H1 (cell line): ENCODE results near the gene SKAP1. TPM values are rescaled to one million over a fixed set of nuclear protein-coding genes. Genes with fewer than 3 reads are reported as not detected.

Experiments
- CTCF ChIA-PET: fragments of 300-600 bp; sonication (Branson Sonifier 250); formaldehyde crosslinking; loops from one replicate; lab custom pipeline; 2021; ENCODE audit not compliant: partially characterized antibody; lab: Charles Lee
- POLR2A ChIA-PET: fragments of 300-600 bp; sonication (Branson Sonifier 250); formaldehyde crosslinking; loops from one replicate; lab custom pipeline; 2021; ENCODE audit warnings: inconsistent platforms; ENCODE audit not compliant: partially characterized antibody; lab: Charles Lee
- DNase-seq, 2 experiments: peaks; one replicate each; pipeline versions ENCODE4 v3.0.0 to v3.0.0-alpha.2; 2010 to 2022; ENCODE audit warnings: low spot score in 2 of 2, low read depth in 1 of 2, mixed read lengths in 1 of 2
- FAIRE-seq: peaks from 2 replicates; lab custom pipeline; 2011; peaks lifted over from hg19 to GRCh38; lab: Jason Lieb, UNC
- H2AFZ ChIP-seq: 2 replicates; pipeline ENCODE4 v1.8.1; 2012; ENCODE audit warnings: low read length, inconsistent platforms
- H2AK5ac ChIP-seq: 2 replicates; pipeline ENCODE4 v1.6.1; 2013; ENCODE audit warnings: low read depth, low read length
- H2BK120ac ChIP-seq: replicated peaks from 2 replicates; pipeline ENCODE3; 2013; ENCODE audit warnings: low read depth, low read length, inconsistent platforms
- H2BK12ac ChIP-seq: 2 replicates; pipeline ENCODE4 v1.6.1; 2013; ENCODE audit warnings: low read depth, low read length
- H2BK15ac ChIP-seq: 2 replicates; pipeline ENCODE4 v1.6.1; 2013; ENCODE audit warnings: low read length
- H2BK20ac ChIP-seq: 2 replicates; pipeline ENCODE4 v1.6.1; 2013; ENCODE audit warnings: low read length
- H2BK5ac ChIP-seq: 2 replicates; pipeline ENCODE4 v1.6.1; 2013; ENCODE audit warnings: low read depth, low read length
- H3K14ac ChIP-seq: 2 replicates; pipeline ENCODE4 v1.6.1; 2013; ENCODE audit warnings: inconsistent platforms; ENCODE audit not compliant: insufficient read length
- H3K18ac ChIP-seq: 2 replicates; pipeline ENCODE4 v1.6.1; 2013; ENCODE audit warnings: low read length; ENCODE audit errors: extremely low read depth
- H3K23ac ChIP-seq: 2 replicates; pipeline ENCODE4 v1.6.1; 2013; ENCODE audit warnings: inconsistent platforms; ENCODE audit not compliant: insufficient read length
- H3K23me2 ChIP-seq: 2 replicates; pipeline ENCODE4 v1.6.1; 2013; ENCODE audit warnings: low read depth, low read length
- H3K27ac ChIP-seq: 2 replicates; pipeline ENCODE4 v1.6.1; 2011; ENCODE audit warnings: low read depth, low read length, inconsistent platforms
- H3K27me3 ChIP-seq, 4 experiments: replicated peaks in 1 of 4; 1 replicate in 1 of 4; 2 replicates in 3 of 4; pipeline versions ENCODE4 v1.6.1 to v1.8.1; 2011 to 2013; ENCODE audit warnings: low read length in 3 of 4, mild to moderate bottlenecking in 3 of 4, inconsistent platforms in 2 of 4, mixed read lengths in 2 of 4, moderate library complexity in 1 of 4; ENCODE audit not compliant: control insufficient read depth in 3 of 4, insufficient read depth in 3 of 4; ENCODE audit errors: extremely low read depth in 1 of 4
- H3K36me3 ChIP-seq, 4 experiments: 2 replicates each; pipeline versions ENCODE4 v1.6.1 to v1.8.1; 2011 to 2013; ENCODE audit warnings: mild to moderate bottlenecking in 4 of 4, low read length in 3 of 4, moderate library complexity in 2 of 4, control low read depth in 1 of 4, inconsistent platforms in 1 of 4; ENCODE audit not compliant: insufficient read depth in 4 of 4, control insufficient read depth in 2 of 4
- H3K4ac ChIP-seq: replicated peaks from 2 replicates; pipeline ENCODE3; 2013; ENCODE audit warnings: low read length, low read depth, mixed read lengths, inconsistent platforms; ENCODE audit not compliant: insufficient read length
- H3K4me1 ChIP-seq, 4 experiments: replicated peaks in 1 of 4; 1 replicate in 1 of 4; 2 replicates in 3 of 4; pipeline versions ENCODE4 v1.6.1 to v1.8.1; 2011 to 2013; ENCODE audit warnings: low read length in 3 of 4, inconsistent platforms in 2 of 4, mixed read lengths in 1 of 4; ENCODE audit not compliant: insufficient read depth in 4 of 4, control insufficient read depth in 3 of 4
- H3K4me2 ChIP-seq, 2 experiments: 2 replicates each; pipeline versions ENCODE4 v1.6.1 to v1.8.1; 2011 to 2013; ENCODE audit warnings: low read depth in 2 of 2, low read length in 2 of 2, control low read depth in 1 of 2, inconsistent platforms in 1 of 2, mild to moderate bottlenecking in 1 of 2; ENCODE audit not compliant: insufficient read depth in 1 of 2
- H3K4me3 ChIP-seq, 4 experiments: fragments of 200-600, 300-600 bp in 1 of 4; sonication (generic), shearing (Covaris generic), sonication (Bioruptor Twin) in 1 of 4; 2 replicates each; pipeline versions ENCODE4 v1.5.1 to v1.8.1; 2011 to 2016; ENCODE audit warnings: low read length in 4 of 4, low read depth in 3 of 4, control low read depth in 2 of 4, inconsistent platforms in 2 of 4, mild to moderate bottlenecking in 2 of 4, mixed read lengths in 1 of 4, moderate library complexity in 1 of 4; ENCODE audit not compliant: insufficient read depth in 2 of 4; ENCODE audit errors: extremely low read depth in 1 of 4
- H3K56ac ChIP-seq: replicated peaks from 2 replicates; pipeline ENCODE3; 2013; ENCODE audit warnings: low read depth, mild to moderate bottlenecking, mixed read lengths, low read length, inconsistent platforms; ENCODE audit not compliant: insufficient read length
- H3K79me1 ChIP-seq: 2 replicates; pipeline ENCODE4 v1.6.1; 2013; ENCODE audit warnings: low read depth, low read length, control low read depth
- H3K79me2 ChIP-seq, 2 experiments: 2 replicates each; pipeline versions ENCODE4 v1.6.1 to v1.8.1; 2012 to 2013; ENCODE audit warnings: low read length in 2 of 2, mild to moderate bottlenecking in 2 of 2, inconsistent platforms in 1 of 2; ENCODE audit not compliant: insufficient read depth in 2 of 2, control insufficient read depth in 1 of 2
- H3K9ac ChIP-seq, 4 experiments: replicated peaks in 1 of 4; 1 replicate in 1 of 4; 2 replicates in 3 of 4; pipeline versions ENCODE4 v1.6.1 to v1.8.1; 2011 to 2013; ENCODE audit warnings: low read depth in 3 of 4, low read length in 3 of 4, control low read depth in 2 of 4, mild to moderate bottlenecking in 2 of 4, moderate library complexity in 2 of 4, inconsistent platforms in 1 of 4; ENCODE audit errors: extremely low read depth in 1 of 4
- H3K9me3 ChIP-seq, 2 experiments: 2 replicates each; pipeline versions ENCODE4 v1.6.1 to v1.8.1; 2012 to 2013; ENCODE audit warnings: mild to moderate bottlenecking in 2 of 2, moderate library complexity in 2 of 2, control low read depth in 1 of 2, inconsistent platforms in 1 of 2, low read depth in 1 of 2, low read length in 1 of 2, mixed read lengths in 1 of 2; ENCODE audit not compliant: insufficient read depth in 2 of 2
- H4K20me1 ChIP-seq, 2 experiments: replicated peaks in 1 of 2; 2 replicates each; pipeline versions ENCODE3 to v1.8.1; 2011 to 2013; ENCODE audit warnings: inconsistent platforms in 2 of 2, low read length in 2 of 2, mild to moderate bottlenecking in 1 of 2; ENCODE audit not compliant: insufficient read depth in 2 of 2, control insufficient read depth in 1 of 2
- H4K5ac ChIP-seq: 2 replicates; pipeline ENCODE4 v1.6.1; 2013; ENCODE audit warnings: low read length, low read depth, mixed read lengths, inconsistent platforms; ENCODE audit not compliant: insufficient read length
- H4K8ac ChIP-seq: 2 replicates; pipeline ENCODE4 v1.8.0; 2013; ENCODE audit warnings: mild to moderate bottlenecking, moderate library complexity, low read length, inconsistent platforms; ENCODE audit not compliant: insufficient read depth; ENCODE audit errors: extremely low read depth
- H4K91ac ChIP-seq: replicated peaks from 2 replicates; pipeline ENCODE3; 2013; ENCODE audit warnings: low read length, mixed read lengths, inconsistent platforms; ENCODE audit not compliant: insufficient read length
- ASH2L ChIP-seq: fragments of 200-600, 300-600 bp; sonication (generic); IDR thresholded peaks from one replicate; pipeline ENCODE4 v1.7.1; 2017; ENCODE audit warnings: low read length
- CEBPB ChIP-seq: IDR thresholded peaks from 2 replicates; pipeline ENCODE4 v1.6.1; 2012; ENCODE audit warnings: low read depth, low read length
- E2F6 ChIP-seq: IDR thresholded peaks from 2 replicates; pipeline ENCODE4 v1.6.1; 2012; ENCODE audit warnings: inconsistent platforms
- POLR2A ChIP-seq, 2 experiments: IDR thresholded peaks; 1 replicate in 1 of 2; 2 replicates in 1 of 2; pipeline ENCODE4 v1.6.1; 2011; ENCODE audit warnings: low read depth in 2 of 2, low read length in 2 of 2, mild to moderate bottlenecking in 2 of 2; ENCODE audit errors: control extremely low read depth in 1 of 2
- SP2 ChIP-seq: IDR thresholded peaks from 2 replicates; pipeline ENCODE4 v1.6.1; 2012; ENCODE audit warnings: mild to moderate bottlenecking, low read length, inconsistent platforms
- TEAD4 ChIP-seq: IDR thresholded peaks from 2 replicates; pipeline ENCODE4 v1.6.1; 2012; ENCODE audit warnings: low read depth, low read length, inconsistent platforms, mixed read lengths
- WGBS, 2 experiments: shearing (Covaris generic) in 1 of 2; methylation state at CpG; one replicate each; pipeline versions ENCODE4 v1.1.6 to v1.1.7; 2013 to 2015; ENCODE audit warnings: low lambda C conversion rate in 2 of 2, mixed read lengths in 2 of 2, inconsistent platforms in 1 of 2, low coverage in 1 of 2, missing lambda C conversion rate in 1 of 2; ENCODE audit not compliant: insufficient replicate concordance in 2 of 2, insufficient coverage in 1 of 2, insufficient read length in 1 of 2; ENCODE audit errors: extremely low coverage in 1 of 2, missing lambda C conversion rate in 1 of 2; 5-methylcytosine and 5-hydroxymethylcytosine counted together
- polyA plus RNA-seq, 7 experiments: library from polyadenylated mRNA; depleted of rRNA in 3 of 7; stranded (reverse) in 5 of 7; unstranded in 2 of 7; fragments of >200 nt in 5 of 7; fragments of 200-250 nt in 2 of 7; gene quantifications; 1 replicate in 5 of 7; 2 replicates in 1 of 7; 4 replicates in 1 of 7; pipeline versions ENCODE4 v1.2.1 to v1.2.3, GENCODE V29; 2011 to 2013; ENCODE audit warnings: missing spikeins in 2 of 7, mixed read lengths in 2 of 7
- total RNA-seq: library from RNA; stranded (reverse); fragmentation: NEBNext Ultra II Directional; extraction: Animal tissue kit (Norgen Biotek cat#: 25700); gene quantifications from 2 replicates; pipeline ENCODE4 v1.2.1, GENCODE V29; 2021

SKAP1 gene
- total and polyA plus RNA-seq, 2 of the 8 experiments (the other 6 are each of a cell fraction or from before 2014, with no cell fraction given) = not detected

GRCh38 chr17:48290378-48290777 lies 139.6 kb downstream of the SKAP1 start:
- no peak overlapping the region for H4K5ac ChIP-seq
- H2BK15ac ChIP-seq = no peak overlapping the region
- no peak overlapping the region for H3K4ac ChIP-seq
- no peak overlapping the region for H2BK20ac ChIP-seq
- H3K18ac ChIP-seq = no peak overlapping the region
- TF ChIP-seq POLR2A (IDR thresholded peaks at IDR 0.05; ENCODE audit: control extremely low read depth in 1 of 2, low read depth in 2 of 2, low read length in 2 of 2) = no peak
- peak; percentile 66 for TF ChIP-seq TEAD4
- no peak for TF ChIP-seq ASH2L
- 0 out of 2 replicates have a peak, but pooled peaks have one; percentile 1 for TF ChIP-seq CEBPB
- no peak for TF ChIP-seq E2F6
- no peak for TF ChIP-seq SP2
- H2AFZ ChIP-seq = no peak overlapping the region
- no peaks in the 10 kb centered on the region; a peak in 1 of 7 replicates for H3K27me3 ChIP-seq
- WGBS, 2 experiments = 70% methylated on average over 2 of the region's 2 CpGs; no CpG with 5 or more reads in 1 of the 2 experiments
- no peak overlapping the region for H2BK120ac ChIP-seq
- no peak overlapping the region for H2BK12ac ChIP-seq
- H3K14ac ChIP-seq = no peak overlapping the region
- H3K4me1 ChIP-seq = no peaks in the 10 kb centered on the region
- no peaks in the 10 kb centered on the region for H3K23me2 ChIP-seq
- FAIRE-seq = peak; percentile 28
- H3K36me3 ChIP-seq = no peaks in the 10 kb centered on the region
- H4K20me1 ChIP-seq = no peaks in the 10 kb centered on the region
- no peak for DNase-seq
- no peaks in the 10 kb centered on the region for H3K79me1 ChIP-seq
- no peak overlapping the region for H4K91ac ChIP-seq
- POLR2A ChIA-PET = no interaction called here
- CTCF ChIA-PET = interaction anchor here (0.7 to 1.2 kb wide), 3 partner anchors 10 to 58 kb away, joined by 3 to 6 read pairs (median 3); no protein-coding TSS in a partner anchor
- H2AK5ac ChIP-seq = no peak overlapping the region
- H3K9me3 ChIP-seq = no peaks in the 10 kb centered on the region
- no peak overlapping the region for H3K27ac ChIP-seq
- H3K9ac ChIP-seq = no peak overlapping the region
- H3K4me3 ChIP-seq = no peak overlapping the region
- H3K23ac ChIP-seq = no peak overlapping the region
- no peak overlapping the region for H3K4me2 ChIP-seq
- H2BK5ac ChIP-seq = no peak overlapping the region
- no peaks in the 10 kb centered on the region for H3K79me2 ChIP-seq
- no peak overlapping the region for H4K8ac ChIP-seq
- H3K56ac ChIP-seq = no peak overlapping the region
